ENCODE data around the gene TPP2. TPM values are rescaled to one million over a fixed set of nuclear protein-coding genes. Genes with fewer than 3 reads are reported as not detected.

TPP2 gene
- total and polyA plus RNA-seq, 10 donors, result 19.5 to 95.5 (median 55.1) TPM

- intact Hi-C loops (cut with DNase I; ENCODE audit: low total_unique reads), result no loop called here
- peaks cover 4 to 100% (median 85%) of the 10 kb centered on the region in 6 donors for H3K36me3 ChIP-seq
- H3K4me3 ChIP-seq, result no peak overlapping the region
- H3K27ac ChIP-seq, result no peak overlapping the region
- TF ChIP-seq CTCF (IDR thresholded peaks at IDR 0.05 in 8 of 11, conservative IDR thresholded peaks at IDR 0.05 in 3 of 11) (no peak), POLR2A (IDR thresholded peaks at IDR 0.05) (no peak), POLR2AphosphoS5 (IDR thresholded peaks at IDR 0.05) (no peak)
- H3K27me3 ChIP-seq (replicated peaks in 1 of 7), result no peaks in the 10 kb centered on the region
- no peaks in the 10 kb centered on the region for H3K4me1 ChIP-seq
- DNase-seq, result no peak
- 93 to 99% (median 97%) methylated on average over 2 of the region's 2 CpGs for WGBS, 5 donors
- H3K9me3 ChIP-seq, result no peaks in the 10 kb centered on the region
These were observed 34.4 kb downstream of the TPP2 start for GRCh38 chr13:102631198-102631597.

- TF ChIP-seq POLR2A (IDR thresholded peaks at IDR 0.05) (no peak), POLR2AphosphoS5 (IDR thresholded peaks at IDR 0.05) (no peak), CTCF (IDR thresholded peaks at IDR 0.05 in 8 of 11, conservative IDR thresholded peaks at IDR 0.05 in 3 of 11) (no peak)
- WGBS, 5 donors, result 70 to 83% (median 77%) methylated on average over 3 of the region's 3 CpGs
- no peaks in the 10 kb centered on the region for H3K9me3 ChIP-seq
- peaks cover 3 to 100% (median 76%) of the 10 kb centered on the region in 6 donors for H3K36me3 ChIP-seq
- H3K27ac ChIP-seq, result no peak overlapping the region
- intact Hi-C loops (cut with DNase I; ENCODE audit: low total_unique reads), result no loop called here
- H3K4me1 ChIP-seq, result peaks cover 0 to 9% (median 0%) of the 10 kb centered on the region in 6 donors
- H3K4me3 ChIP-seq, result no peak overlapping the region
- no peaks in the 10 kb centered on the region for H3K27me3 ChIP-seq (replicated peaks in 1 of 7)
- no peak for DNase-seq
These were observed 42.0 kb downstream of the TPP2 start for GRCh38 chr13:102638741-102639140.

- H3K9me3 ChIP-seq, result no peaks in the 10 kb centered on the region
- H3K4me3 ChIP-seq, result no peak overlapping the region
- H3K36me3 ChIP-seq, result peaks cover 0 to 100% (median 73%) of the 10 kb centered on the region in 6 donors
- 49 to 98% (median 73%) methylated on average over 4 of the region's 4 CpGs for WGBS, 5 donors
- no peak overlapping the region for H3K27ac ChIP-seq
- DNase-seq, result no peak
- no peaks in the 10 kb centered on the region for H3K27me3 ChIP-seq (replicated peaks in 1 of 7)
- intact Hi-C loops (cut with DNase I; ENCODE audit: low total_unique reads), result loop anchor here (10.0 kb wide), 1 partner anchor 47 kb away; the partner anchor contains the start of gene TPP2
- TF ChIP-seq POLR2A (IDR thresholded peaks at IDR 0.05) (no peak), POLR2AphosphoS5 (IDR thresholded peaks at IDR 0.05) (no peak), CTCF (IDR thresholded peaks at IDR 0.05 in 8 of 11, conservative IDR thresholded peaks at IDR 0.05 in 3 of 11) (no peak)
- H3K4me1 ChIP-seq, result peaks cover 0 to 9% (median 0%) of the 10 kb centered on the region in 6 donors
These were observed 45.2 kb downstream of the TPP2 start for GRCh38 chr13:102642029-102642428.

- Histone ChIP-seq H3K4me1 (peaks cover 0 to 9% (median 0%) of the 10 kb centered on the region in 6 donors), H3K27me3 (replicated peaks in 1 of 7) (no peaks in the 10 kb centered on the region), H3K27ac (no peak overlapping the region), H3K9me3 (no peaks in the 10 kb centered on the region), H3K36me3 (peaks cover 0 to 100% (median 75%) of the 10 kb centered on the region in 6 donors), H3K4me3 (no peak overlapping the region)
- 94 to 98% (median 95%) methylated on average over 6 of the region's 6 CpGs for WGBS, 5 donors
- intact Hi-C loops (cut with DNase I; ENCODE audit: low total_unique reads), result loop anchor here (10.0 kb wide), 1 partner anchor 48 kb away; the partner anchor contains the start of gene TPP2
- no peak for DNase-seq
- TF ChIP-seq POLR2A (IDR thresholded peaks at IDR 0.05), result no peak
- no peak for TF ChIP-seq CTCF (IDR thresholded peaks at IDR 0.05 in 8 of 11, conservative IDR thresholded peaks at IDR 0.05 in 3 of 11)
- TF ChIP-seq POLR2AphosphoS5 (IDR thresholded peaks at IDR 0.05), result no peak
These were observed 45.7 kb downstream of the TPP2 start for GRCh38 chr13:102642475-102642874.
